ENCODE data around the gene GJC1. TPM values are rescaled to one million over a fixed set of nuclear protein-coding genes. Genes with fewer than 3 reads are reported as not detected.

The GJC1 gene
- total RNA-seq, 1 donor from 2014 or later: 57.1 TPM

DNA sequence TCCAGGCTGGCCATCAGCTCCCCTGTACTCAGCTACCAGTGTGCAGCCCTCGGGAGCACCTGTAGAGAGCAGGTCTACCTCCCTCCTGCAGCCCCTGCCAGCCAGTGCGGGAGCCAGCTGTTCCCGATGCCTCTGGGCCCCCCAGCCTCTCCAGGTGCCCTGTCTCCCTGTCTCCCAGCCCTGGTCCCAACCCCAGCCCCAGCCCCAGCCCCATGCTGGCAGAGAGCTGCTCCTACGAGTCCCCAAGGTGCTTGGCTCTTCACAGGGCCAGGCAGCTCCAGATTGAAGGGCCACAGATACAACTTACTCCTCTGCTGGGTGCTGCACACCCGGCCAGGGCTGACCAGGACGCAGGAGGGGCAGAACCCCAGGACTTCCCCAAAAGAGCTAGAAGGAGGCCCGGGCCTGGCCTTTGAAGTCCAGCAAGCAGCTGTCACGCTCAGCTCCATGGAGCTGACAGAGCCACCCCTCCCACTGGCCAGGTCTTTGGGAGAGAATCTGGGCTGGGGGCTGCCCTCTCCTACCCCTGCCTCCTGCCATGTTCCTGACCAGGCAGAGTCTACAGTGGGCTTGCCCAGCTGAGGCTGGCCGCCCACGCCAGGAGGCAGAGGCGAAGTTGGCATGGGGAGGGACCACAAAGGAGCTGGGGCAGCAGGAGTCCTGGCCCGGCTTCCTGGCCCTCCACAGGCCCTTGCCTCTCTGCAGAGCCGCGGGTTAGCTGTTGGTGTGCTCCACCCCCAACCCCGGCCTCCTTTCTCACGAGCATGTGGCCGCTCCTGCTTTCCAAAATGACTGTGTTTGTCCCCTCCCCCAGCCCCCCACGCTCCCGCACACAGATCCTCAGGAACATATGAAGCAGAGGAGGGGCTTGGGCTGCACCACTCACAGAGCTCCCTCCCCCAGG lies 80.8 kb downstream of the GJC1 start:
- no peaks in the 10 kb centered on the region for H3K9me3 Mint-ChIP-seq
- TF ChIP-seq, protein P1, sequence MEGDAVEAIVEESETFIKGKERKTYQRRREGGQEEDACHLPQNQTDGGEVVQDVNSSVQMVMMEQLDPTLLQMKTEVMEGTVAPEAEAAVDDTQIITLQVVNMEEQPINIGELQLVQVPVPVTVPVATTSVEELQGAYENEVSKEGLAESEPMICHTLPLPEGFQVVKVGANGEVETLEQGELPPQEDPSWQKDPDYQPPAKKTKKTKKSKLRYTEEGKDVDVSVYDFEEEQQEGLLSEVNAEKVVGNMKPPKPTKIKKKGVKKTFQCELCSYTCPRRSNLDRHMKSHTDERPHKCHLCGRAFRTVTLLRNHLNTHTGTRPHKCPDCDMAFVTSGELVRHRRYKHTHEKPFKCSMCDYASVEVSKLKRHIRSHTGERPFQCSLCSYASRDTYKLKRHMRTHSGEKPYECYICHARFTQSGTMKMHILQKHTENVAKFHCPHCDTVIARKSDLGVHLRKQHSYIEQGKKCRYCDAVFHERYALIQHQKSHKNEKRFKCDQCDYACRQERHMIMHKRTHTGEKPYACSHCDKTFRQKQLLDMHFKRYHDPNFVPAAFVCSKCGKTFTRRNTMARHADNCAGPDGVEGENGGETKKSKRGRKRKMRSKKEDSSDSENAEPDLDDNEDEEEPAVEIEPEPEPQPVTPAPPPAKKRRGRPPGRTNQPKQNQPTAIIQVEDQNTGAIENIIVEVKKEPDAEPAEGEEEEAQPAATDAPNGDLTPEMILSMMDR (IDR thresholded peaks at IDR 0.05; ENCODE audit: unreplicated experiment): no peak
- peaks cover 6% of the 10 kb centered on the region for H3K36me3 Mint-ChIP-seq
- no peak overlapping the region for H3K27ac Mint-ChIP-seq
- H3K4me3 Mint-ChIP-seq: no peak overlapping the region
- DNase-seq (ENCODE audit: low spot score in 2 of 2, unreplicated experiment in 2 of 2): no peak
- peaks cover 6% of the 10 kb centered on the region for H3K4me1 Mint-ChIP-seq
- no peaks in the 10 kb centered on the region for H3K27me3 Mint-ChIP-seq (ENCODE audit: low read depth)

Other genes starting within 250 kb of the GJC1 start
- gene MEIOC, start 173.8 kb downstream of the GJC1 start, total RNA-seq: 0.11 to 0.66 TPM (median 0.18 TPM) in 3 replicates
- 20.6 to 25.7 TPM (median 24.9 TPM) in 3 replicates for gene CCDC43, start 140.5 kb downstream of the GJC1 start, total RNA-seq
- gene DBF4B, start 121.6 kb downstream of the GJC1 start, total RNA-seq: 16.9 to 17.9 TPM (median 17.6 TPM) in 3 replicates
- 8.5 to 10.1 TPM (median 9.2 TPM) in 3 replicates for gene ADAM11, start 71.3 kb downstream of the GJC1 start, total RNA-seq
- 0.57 TPM in 1 of 3 replicates, not detected in the others for gene HIGD1B, start 17.6 kb upstream of the GJC1 start, total RNA-seq
- 133 to 145 TPM (median 134 TPM) in 3 replicates for gene EFTUD2, start 69.2 kb upstream of the GJC1 start, total RNA-seq
- not detected in 3 replicates for gene GFAP, start 85.2 kb upstream of the GJC1 start, total RNA-seq
- 19.0 to 20.2 TPM (median 19.2 TPM) in 3 replicates for gene KIF18B, start 117.5 kb upstream of the GJC1 start, total RNA-seq
- 2.2 to 3.1 TPM (median 3.0 TPM) in 3 replicates for gene C1QL1, start 138.0 kb upstream of the GJC1 start, total RNA-seq
- gene DCAKD, start 221.3 kb upstream of the GJC1 start, total RNA-seq: 83.2 to 86.0 TPM (median 83.2 TPM) in 3 replicates
- gene NMT1, start 231.0 kb upstream of the GJC1 start, total RNA-seq: 80.6 to 86.1 TPM (median 80.9 TPM) in 3 replicates